GM18951 (cell line): ENCODE results near the gene SEC14L1.
"Not testable (repeated sequence)": the region's sequence is repeated elsewhere in the genome, so short reads cannot be mapped to it uniquely, and the experiment has no call there.

Experiments used
- POLR2A ChIP-seq: IDR thresholded peaks from 4 replicates; pipeline ENCODE4 v1.6.1; 2011; ENCODE audit warnings: mild to moderate bottlenecking; ENCODE audit not compliant: insufficient read length, insufficient read depth; ENCODE audit errors: extremely low read depth
- in situ Hi-C: fragments of 300-500 bp; cut with MboI; formaldehyde crosslinking; loops from one replicate; pipeline ENCODE4 v1.12.0; 2022; ENCODE audit warnings: low sequenced_read_pairs, mixed read lengths, inconsistent platforms; ENCODE audit not compliant: unreplicated experiment

SEC14L1 gene

DNA sequence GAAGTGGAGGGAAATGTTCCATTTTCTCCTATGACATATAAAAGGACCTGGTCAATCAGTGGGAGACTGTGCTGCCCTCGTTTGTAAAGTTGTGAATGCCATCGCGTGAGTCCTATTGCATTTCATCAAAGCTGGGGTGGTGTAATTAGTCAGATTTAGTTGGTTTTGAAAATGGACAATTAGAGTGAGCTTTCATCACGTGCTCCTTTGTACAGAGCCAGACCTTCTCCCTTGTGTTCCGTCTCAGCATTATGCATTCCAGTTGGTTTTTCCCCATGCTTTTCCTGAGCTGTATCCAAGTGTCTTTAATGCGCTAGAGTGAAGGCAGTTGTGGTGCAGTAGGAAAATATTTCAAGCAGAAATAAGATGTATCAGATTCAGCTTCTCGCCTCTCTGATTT, 10.4 kb downstream of the SEC14L1 start:
- TF ChIP-seq POLR2A = no peak
- in situ Hi-C loops = no loop called here

DNA sequence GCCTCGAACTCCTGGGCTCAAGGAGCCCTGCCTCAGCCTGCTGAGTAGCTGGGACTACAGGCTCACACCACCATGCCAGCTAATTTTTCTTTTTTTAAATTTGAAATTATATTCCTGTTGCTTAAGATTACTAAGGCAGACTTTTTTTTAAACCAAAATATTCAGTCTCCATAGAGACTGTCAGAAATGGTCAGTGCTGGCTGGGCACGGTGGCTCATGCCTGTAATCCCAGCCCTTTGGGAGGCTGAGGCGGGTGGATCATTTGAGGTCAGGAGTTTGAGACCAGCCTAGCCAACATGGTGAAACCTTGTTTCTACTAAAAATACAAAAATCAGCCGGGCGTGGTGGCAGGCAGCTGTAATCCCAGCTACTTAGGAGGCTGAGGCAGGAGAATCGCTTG, 11.3 kb downstream of the SEC14L1 start:
- in situ Hi-C loops = not testable (repeated sequence)

- TF ChIP-seq POLR2A = no peak
- in situ Hi-C loops = no loop called here
These were observed 12.7 kb downstream of the SEC14L1 start for GRCh38 chr17:77153472-77153871.

DNA sequence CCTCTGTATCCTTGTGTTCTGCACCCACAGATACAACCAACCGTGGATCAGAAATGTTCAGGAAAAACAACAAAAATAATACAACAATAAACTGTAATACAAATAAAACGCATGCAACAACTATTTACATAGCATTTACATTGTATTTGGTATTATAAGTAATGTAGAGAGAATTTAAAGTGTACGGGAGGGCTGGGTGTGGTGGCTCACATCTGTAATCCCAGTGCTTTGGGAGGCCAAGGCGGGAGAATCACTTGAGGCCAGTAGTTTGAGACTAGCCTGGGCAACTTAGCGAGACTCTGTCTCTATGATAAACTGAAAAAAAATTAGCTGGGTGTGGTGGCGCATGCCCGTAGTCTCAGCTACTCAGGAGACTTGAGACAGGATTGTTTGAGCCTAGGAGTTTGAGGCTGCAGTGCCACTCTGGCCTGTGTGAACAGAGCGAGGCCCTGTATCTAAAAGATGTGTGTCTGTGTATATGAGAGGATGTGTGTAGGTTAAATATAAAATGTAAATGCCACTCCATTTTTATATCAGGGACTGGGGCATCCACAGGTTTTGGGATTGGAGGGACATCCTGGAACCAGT, 13.3 kb downstream of the SEC14L1 start:
- in situ Hi-C loops = no loop called here
- no peak for TF ChIP-seq POLR2A

GRCh38 chr17:77155125-77155524, 14.4 kb downstream of the SEC14L1 start:
- TF ChIP-seq POLR2A = no peak
- in situ Hi-C loops = no loop called here

DNA sequence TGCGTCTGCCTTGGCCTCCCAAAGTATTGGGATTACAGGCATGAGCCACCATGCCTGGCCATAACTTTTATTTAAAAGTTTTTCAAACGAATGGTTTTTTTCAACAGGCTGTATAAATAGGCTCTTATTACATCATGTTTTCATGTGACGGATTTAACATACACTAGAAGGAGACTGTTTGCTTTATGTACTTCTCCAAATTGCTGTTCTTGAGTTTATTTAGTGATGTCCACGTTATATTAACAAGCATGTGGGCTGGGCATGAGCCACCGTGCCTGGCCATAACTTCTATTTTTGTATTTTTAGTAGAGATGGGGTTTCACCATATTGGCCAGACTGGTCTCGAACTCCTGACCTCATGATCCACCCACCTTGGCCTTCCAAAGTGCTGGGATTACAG, 17.0 kb downstream of the SEC14L1 start:
- in situ Hi-C loops = not testable (repeated sequence)

GRCh38 chr17:77160091-77160874, 19.5 kb downstream of the SEC14L1 start:
- no peak for TF ChIP-seq POLR2A
- in situ Hi-C loops = no loop called here

- in situ Hi-C loops = no loop called here
- no peak for TF ChIP-seq POLR2A
These were observed 20.2 kb downstream of the SEC14L1 start for GRCh38 chr17:77160875-77161530.

DNA sequence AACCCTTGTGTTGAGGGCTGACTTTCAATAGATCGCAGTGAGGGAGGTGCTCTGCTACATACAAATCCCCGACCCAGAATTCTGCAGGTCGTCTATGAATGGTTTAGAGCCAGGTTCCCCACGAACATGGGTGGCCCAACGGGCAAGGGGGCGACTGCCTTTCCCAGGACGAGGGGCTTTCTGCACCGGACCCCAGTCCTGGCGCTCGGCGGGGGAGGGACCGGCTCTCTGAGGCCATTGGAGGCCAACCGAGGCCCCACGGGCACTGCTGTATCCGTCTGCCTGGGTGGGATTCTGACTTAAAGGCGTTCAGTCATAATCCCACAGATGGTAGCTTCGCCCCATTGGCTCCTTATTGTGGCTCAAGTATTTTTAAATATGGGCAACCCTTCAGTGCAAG, 21.2 kb downstream of the SEC14L1 start:
- in situ Hi-C loops = no loop called here
- TF ChIP-seq POLR2A = no peak

- in situ Hi-C loops = no loop called here
- TF ChIP-seq POLR2A = no peak
These were observed 22.2 kb downstream of the SEC14L1 start for GRCh38 chr17:77163001-77163400.

GRCh38 chr17:77163511-77164280, 22.9 kb downstream of the SEC14L1 start:
- in situ Hi-C loops = no loop called here
- no peak for TF ChIP-seq POLR2A

DNA sequence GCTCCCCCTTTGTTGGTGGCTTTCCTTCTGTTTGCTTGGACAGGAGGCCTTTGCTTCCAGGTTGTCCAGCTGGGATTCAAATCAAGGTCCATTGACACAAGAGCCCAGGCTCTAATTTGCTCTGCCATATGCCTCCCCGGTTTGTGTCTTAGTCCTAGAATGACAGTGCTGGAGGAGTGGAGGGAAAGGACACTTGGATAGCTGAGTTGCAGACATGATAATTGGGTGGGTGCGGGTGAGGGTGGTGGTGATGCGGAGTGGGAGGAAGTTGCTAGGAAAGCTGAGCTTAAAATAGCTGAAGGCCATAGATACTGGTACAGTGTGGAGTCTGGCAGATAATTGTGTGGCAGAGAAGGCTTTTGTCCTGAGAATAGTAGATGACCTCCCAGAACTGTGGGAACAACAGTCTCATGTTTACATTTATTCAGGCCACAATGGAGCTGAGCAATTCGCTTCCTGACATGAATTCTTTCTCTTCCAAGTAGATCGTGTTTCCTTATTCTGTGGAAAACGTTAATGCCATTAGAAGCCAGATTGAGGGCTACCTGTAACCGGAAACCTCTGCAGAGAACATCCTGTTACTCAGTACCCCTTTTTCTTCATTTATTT, 23.8 kb downstream of the SEC14L1 start:
- TF ChIP-seq POLR2A = no peak
- in situ Hi-C loops = no loop called here

DNA sequence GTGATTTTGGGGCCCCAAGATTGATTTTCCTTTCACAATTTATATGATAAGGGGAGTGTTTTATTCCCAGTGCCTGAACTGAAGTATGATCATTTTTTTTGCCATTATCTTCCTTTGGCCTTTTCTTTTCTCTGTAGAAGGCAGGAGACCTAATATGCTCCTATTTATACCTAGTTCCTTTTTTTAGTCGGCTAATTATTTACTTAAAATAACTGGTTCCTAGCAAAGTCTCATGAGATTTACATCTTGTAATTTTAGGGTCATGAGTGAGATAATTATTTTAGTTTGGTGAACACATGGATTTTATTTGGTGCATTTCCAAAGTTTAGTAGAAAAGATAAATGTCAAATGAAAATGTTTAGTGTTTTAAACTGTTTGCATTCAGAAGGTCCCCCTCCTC, 24.8 kb downstream of the SEC14L1 start:
- no peak for TF ChIP-seq POLR2A
- in situ Hi-C loops = no loop called here
